Measurements from ENCODE around the gene CEP20. TPM values are rescaled to one million over a fixed set of nuclear protein-coding genes. Genes with fewer than 3 reads are reported as not detected.
A peak's percentile ranks its signal among the peaks of the same experiment; 100 is the strongest.

Gene CEP20
- total RNA-seq, 3 donors from 2014 or later, result 41.6 to 50.2 (median 44.6) TPM

DNA sequence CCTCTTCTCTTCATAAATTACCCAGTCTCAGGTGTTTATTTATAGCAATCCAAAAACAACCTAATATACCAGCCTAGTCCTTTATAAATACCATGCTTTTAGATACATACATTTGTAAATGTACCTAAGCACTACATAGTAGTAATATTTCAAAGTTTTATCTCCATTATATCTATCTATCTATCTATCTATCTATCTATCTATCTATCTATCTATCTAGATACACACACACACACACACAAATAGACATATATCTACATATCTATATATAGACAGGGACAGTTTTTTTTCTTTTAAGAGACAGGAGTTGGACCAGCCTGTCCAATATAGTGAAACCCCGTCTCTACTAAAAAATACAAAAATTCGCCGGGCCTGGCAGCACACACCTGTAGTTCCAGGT, 5.8 kb downstream of the CEP20 start:
- ATAC-seq (no peak), DNase-seq (no peak)
- Mint-ChIP-seq H3K36me3 (ENCODE audit: insufficient read depth) (peaks cover 25% of the 10 kb centered on the region), H3K27me3 (ENCODE audit: low read depth) (no peaks in the 10 kb centered on the region), H3K9me3 (no peaks in the 10 kb centered on the region), H3K4me3 (no peak overlapping the region), H3K4me1 (ENCODE audit: low read depth) (peaks cover 28% of the 10 kb centered on the region)

DNA sequence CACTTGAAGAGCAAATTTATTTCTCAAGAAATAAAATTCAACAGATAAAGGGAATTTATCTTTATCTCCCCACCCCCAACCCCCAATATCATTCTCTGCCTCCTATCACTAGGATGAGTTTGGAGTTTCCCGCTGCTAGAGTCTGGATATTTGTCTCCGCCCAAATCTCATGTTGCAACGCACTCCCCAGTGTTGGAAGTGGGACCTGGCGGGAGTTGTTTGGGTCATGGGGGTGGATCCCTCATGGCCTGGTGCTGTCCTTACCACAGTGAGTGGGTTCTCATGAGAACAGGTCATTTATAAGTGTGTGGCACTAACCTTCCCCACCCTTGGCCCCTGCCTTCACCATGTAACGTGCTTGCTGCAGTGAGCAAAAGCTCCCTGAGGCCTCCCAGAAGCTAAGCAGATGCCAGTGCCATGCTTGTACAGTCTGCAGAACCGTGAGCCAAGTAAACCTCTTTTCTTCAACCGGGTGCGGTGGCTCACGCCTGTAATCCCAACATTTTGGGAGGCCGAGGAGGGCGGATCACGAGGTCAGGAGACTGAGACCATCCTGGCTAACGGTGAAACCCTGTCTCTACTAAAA, 6.5 kb downstream of the CEP20 start:
- Mint-ChIP-seq H3K36me3 (ENCODE audit: insufficient read depth) (peaks cover 28% of the 10 kb centered on the region), H3K27me3 (ENCODE audit: low read depth) (no peaks in the 10 kb centered on the region), H3K9me3 (no peaks in the 10 kb centered on the region), H3K4me1 (ENCODE audit: low read depth) (peaks cover 23% of the 10 kb centered on the region), H3K4me3 (no peak overlapping the region)
- DNase-seq (no peak), ATAC-seq (no peak)

DNA sequence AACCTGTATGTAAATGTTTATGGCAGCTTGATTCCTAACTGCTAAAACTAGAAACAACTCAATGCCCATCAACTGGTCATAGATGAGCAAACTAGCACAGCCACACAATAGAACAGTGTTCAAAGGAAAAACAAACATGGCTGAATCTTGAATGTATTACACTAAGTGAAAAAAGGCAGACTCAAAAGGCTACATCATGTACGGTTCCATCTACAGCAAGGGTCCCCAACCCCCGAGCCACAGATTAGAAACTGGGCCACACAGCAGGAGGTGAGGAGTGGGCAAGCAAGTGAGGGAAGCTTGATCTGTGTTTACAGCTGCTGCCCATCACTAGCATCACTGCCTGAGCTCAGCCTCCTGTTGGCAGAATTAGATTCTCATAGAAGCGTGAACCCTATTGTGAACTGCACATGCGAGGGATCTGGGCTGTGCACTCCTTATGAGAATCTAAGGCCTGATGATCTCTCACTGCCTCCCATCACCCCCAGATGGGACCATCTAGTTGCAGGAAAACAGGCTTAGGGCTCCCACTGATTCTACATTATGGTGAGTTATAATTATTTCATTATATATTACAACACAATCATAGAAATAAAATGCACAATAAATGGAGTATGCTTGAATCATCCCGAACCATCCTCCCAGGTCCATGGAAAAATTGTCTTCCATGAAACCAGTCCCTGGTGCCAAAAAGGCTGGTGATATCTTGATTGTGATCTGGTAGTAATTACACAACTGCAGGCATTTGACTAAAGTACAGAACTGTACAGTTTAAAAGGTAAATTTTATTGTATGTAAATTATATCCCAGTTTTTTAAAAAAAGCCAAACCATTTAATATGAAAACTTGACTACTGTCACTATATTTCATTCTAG, 7.7 kb downstream of the CEP20 start:
- DNase-seq, result no peak
- Mint-ChIP-seq H3K4me1 (ENCODE audit: low read depth) (peaks cover 13% of the 10 kb centered on the region), H3K9me3 (no peaks in the 10 kb centered on the region), H3K4me3 (no peak overlapping the region), H3K27me3 (ENCODE audit: low read depth) (no peaks in the 10 kb centered on the region), H3K36me3 (ENCODE audit: insufficient read depth) (peaks cover 28% of the 10 kb centered on the region)
- no peak for ATAC-seq

DNA sequence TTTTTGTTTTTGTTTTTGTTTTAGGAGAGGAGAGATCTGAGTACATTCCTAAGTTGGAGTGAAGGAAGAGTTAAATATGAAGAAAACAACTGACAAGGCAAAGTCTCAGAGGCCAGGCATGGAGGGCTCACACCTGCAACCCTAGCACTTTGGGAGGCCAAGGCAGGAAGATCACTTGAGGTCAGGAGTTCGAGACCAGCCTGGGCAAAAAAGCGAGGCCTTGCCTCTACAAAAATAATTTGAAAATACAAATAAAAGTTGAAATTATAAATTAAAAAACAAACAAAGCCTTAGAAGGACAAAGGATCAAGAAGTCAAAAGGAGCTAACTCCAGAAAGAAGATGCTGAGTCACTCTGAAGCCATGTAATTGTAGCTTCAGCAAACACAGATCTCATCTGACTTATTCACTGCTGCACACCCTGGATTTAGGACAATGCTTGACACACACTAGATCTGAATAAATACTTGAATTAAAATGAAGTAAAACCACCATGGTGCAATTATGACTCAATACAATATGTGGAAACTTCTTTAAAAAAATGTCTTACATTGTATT, 9.1 kb downstream of the CEP20 start:
- Mint-ChIP-seq H3K36me3 (ENCODE audit: insufficient read depth) (peaks cover 32% of the 10 kb centered on the region), H3K4me1 (ENCODE audit: low read depth) (peaks cover 9% of the 10 kb centered on the region), H3K27me3 (ENCODE audit: low read depth) (no peaks in the 10 kb centered on the region), H3K9me3 (no peaks in the 10 kb centered on the region), H3K4me3 (no peak overlapping the region)
- DNase-seq, result no peak
- ATAC-seq, result peak in 1 of 2 donors; percentile 27

DNA sequence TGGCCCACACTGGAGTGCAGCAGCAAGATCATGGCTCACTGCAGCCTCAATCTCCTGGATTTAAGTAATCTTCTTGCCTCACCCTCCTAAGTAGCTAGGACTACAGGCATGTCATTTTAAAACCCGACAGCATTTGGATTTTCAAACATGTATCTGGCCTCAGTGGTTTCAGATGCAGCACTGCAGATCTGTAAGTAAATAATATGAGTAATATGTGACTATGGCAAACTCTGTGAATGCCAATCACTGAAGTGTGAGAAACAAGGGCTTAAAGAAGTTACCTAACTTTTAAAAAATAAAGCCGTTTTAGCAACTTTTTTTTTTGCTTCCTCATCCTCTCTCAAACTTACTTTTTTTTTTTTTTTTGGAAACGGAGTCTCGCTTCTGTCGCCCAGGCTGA, 11.9 kb downstream of the CEP20 start:
- no peaks in the 10 kb centered on the region for H3K27me3 Mint-ChIP-seq (ENCODE audit: low read depth)
- H3K4me3 Mint-ChIP-seq, result no peak overlapping the region
- H3K36me3 Mint-ChIP-seq (ENCODE audit: insufficient read depth), result peaks cover 28% of the 10 kb centered on the region
- H3K9me3 Mint-ChIP-seq, result no peaks in the 10 kb centered on the region
- peaks cover 7% of the 10 kb centered on the region for H3K4me1 Mint-ChIP-seq (ENCODE audit: low read depth)
- DNase-seq, result no peak
- ATAC-seq, result no peak

DNA sequence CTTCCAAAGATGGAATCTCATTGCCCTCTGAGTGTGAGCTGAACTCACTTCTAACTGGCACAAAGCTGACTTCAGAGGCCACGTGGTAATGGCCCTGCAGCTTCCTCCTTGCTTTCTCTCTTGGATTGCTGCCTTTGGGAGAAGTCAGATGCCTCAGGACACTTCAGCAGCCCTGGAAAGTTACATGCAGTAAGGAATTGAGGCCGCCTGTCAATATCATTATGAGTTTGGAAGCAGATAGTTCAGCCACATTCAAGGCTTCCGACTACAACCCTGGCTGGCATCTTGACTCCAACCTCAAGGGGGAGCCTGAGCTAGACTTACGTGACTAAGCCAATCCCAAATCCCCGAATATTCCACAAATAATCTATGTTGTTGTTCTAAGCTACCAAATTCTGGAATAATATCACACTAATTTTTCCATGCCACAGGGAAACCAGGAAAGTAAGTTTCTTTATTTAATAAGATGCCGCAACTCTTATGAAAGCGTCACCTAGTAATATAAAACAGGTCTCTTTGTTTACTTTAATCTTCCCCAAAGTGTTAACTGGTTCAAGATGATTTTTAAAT, 13.6 kb downstream of the CEP20 start:
- H3K4me3 Mint-ChIP-seq, result no peak overlapping the region
- H3K36me3 Mint-ChIP-seq (ENCODE audit: insufficient read depth), result peaks cover 25% of the 10 kb centered on the region
- no peaks in the 10 kb centered on the region for H3K27me3 Mint-ChIP-seq (ENCODE audit: low read depth)
- H3K9me3 Mint-ChIP-seq, result no peaks in the 10 kb centered on the region
- peaks cover 7% of the 10 kb centered on the region for H3K4me1 Mint-ChIP-seq (ENCODE audit: low read depth)
- no peak for DNase-seq
- no peak for ATAC-seq

DNA sequence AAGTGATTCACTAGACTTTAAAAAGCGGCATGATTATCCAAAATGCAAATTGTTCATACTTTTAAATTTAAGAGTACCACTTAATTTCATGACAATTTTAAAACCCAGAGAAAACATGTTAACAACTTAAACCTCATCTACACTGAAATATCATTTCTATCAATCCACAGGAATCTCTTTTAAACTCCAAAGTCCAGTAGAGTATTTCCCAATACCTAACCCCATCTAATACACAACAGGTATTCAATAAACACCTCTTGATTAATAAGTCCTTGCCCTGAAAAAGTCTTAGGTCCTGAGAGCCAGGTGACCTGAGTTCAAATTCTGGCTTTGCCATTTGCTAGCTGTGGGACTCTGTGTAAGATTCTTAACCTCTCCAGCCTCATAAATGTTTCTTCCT, 14.7 kb downstream of the CEP20 start:
- H3K4me1 Mint-ChIP-seq (ENCODE audit: low read depth), result no peaks in the 10 kb centered on the region
- DNase-seq (no peak), ATAC-seq (no peak)
- H3K9me3 Mint-ChIP-seq, result no peaks in the 10 kb centered on the region
- H3K4me3 Mint-ChIP-seq, result no peak overlapping the region
- peaks cover 21% of the 10 kb centered on the region for H3K36me3 Mint-ChIP-seq (ENCODE audit: insufficient read depth)
- H3K27me3 Mint-ChIP-seq (ENCODE audit: low read depth), result no peaks in the 10 kb centered on the region

DNA sequence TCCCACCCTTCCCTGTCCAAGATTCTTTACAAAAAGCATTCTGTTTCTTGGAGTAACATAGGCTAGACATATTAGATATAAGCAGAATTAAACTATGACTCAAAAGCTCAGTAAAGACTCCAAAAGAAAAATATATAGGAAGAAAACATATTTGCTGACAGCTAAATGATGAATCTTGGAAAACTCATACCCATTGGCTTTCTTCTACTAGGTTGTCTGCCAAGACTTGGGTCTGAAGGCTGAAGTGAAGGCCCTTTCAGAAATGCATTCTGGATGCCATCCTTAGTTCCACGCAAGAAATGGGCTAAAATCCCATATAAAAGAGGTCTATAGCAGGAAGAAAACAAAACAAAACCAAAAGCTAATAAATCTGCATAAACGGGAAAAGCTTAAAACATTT, 15.1 kb downstream of the CEP20 start:
- H3K27me3 Mint-ChIP-seq (ENCODE audit: low read depth), result no peaks in the 10 kb centered on the region
- DNase-seq (no peak), ATAC-seq (no peak)
- H3K36me3 Mint-ChIP-seq (ENCODE audit: insufficient read depth), result peaks cover 20% of the 10 kb centered on the region
- no peaks in the 10 kb centered on the region for H3K4me1 Mint-ChIP-seq (ENCODE audit: low read depth)
- no peak overlapping the region for H3K4me3 Mint-ChIP-seq
- no peaks in the 10 kb centered on the region for H3K9me3 Mint-ChIP-seq

DNA sequence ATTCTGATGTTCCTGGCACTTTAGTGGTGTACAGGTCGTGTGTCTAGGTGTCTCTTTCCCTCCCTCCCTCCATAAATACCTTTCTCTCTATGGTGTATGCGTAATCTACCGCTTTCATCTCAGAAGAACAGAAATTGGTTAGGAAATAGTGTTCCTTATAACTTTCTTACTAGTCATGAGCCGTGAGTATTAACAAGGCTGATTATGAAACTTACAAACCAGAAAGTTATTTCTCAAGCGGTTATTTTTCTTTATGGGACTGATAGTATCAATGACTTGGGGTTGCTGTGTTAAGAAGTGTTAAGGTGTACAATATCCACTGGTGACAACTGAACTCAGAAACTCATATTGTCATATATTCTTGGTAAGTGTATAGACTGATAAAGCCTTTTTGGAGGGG, 18.4 kb downstream of the CEP20 start:
- DNase-seq, result no peak
- no peak for ATAC-seq
- H3K4me1 Mint-ChIP-seq (ENCODE audit: low read depth), result no peaks in the 10 kb centered on the region
- peaks cover 23% of the 10 kb centered on the region for H3K36me3 Mint-ChIP-seq (ENCODE audit: insufficient read depth)
- H3K9me3 Mint-ChIP-seq, result no peaks in the 10 kb centered on the region
- no peak overlapping the region for H3K4me3 Mint-ChIP-seq
- H3K27me3 Mint-ChIP-seq (ENCODE audit: low read depth), result no peaks in the 10 kb centered on the region

DNA sequence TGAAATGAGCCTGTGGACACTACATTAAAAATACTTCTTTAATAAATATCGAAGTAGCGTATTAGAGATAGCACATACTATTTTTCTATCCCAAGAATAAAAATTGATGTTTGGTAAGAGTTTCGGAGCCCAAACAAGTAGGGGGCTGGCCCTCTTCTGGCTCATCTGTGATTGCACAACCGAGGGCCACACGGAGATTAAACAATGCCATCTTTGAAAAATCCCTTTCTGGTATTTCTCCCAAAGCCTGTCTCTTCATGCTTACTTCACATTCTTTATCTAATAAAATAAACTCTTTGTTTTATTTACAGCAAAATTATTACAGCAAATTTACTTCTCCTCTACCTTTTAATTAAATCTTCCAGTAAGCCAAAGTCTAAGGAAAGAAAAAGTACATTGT, 22.0 kb downstream of the CEP20 start:
- Mint-ChIP-seq H3K36me3 (ENCODE audit: insufficient read depth) (peaks cover 16% of the 10 kb centered on the region), H3K27me3 (ENCODE audit: low read depth) (no peaks in the 10 kb centered on the region), H3K4me1 (ENCODE audit: low read depth) (no peaks in the 10 kb centered on the region), H3K9me3 (no peaks in the 10 kb centered on the region), H3K4me3 (no peak overlapping the region)
- DNase-seq, result no peak
- ATAC-seq, result no peak

DNA sequence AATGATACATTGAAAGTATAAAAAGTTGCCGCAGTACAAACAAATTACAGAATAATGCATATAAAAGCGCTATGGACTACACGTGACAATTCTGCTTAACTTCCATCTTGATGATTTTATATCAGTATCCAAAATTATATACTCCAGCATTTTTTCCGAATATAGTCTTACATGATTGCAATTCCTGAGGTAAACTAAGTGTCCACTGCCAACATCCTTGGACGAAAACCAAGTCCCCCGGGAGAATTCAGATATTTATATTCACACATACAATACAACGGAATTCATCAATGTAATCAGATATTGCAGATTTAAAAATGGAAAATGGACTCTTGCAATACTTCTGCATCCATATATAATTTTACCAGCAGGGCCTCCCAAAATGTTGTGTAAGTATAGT, 22.7 kb downstream of the CEP20 start:
- H3K36me3 Mint-ChIP-seq (ENCODE audit: insufficient read depth), result peaks cover 16% of the 10 kb centered on the region
- DNase-seq (no peak), ATAC-seq (no peak)
- no peaks in the 10 kb centered on the region for H3K27me3 Mint-ChIP-seq (ENCODE audit: low read depth)
- no peak overlapping the region for H3K4me3 Mint-ChIP-seq
- no peaks in the 10 kb centered on the region for H3K9me3 Mint-ChIP-seq
- H3K4me1 Mint-ChIP-seq (ENCODE audit: low read depth), result no peaks in the 10 kb centered on the region

DNA sequence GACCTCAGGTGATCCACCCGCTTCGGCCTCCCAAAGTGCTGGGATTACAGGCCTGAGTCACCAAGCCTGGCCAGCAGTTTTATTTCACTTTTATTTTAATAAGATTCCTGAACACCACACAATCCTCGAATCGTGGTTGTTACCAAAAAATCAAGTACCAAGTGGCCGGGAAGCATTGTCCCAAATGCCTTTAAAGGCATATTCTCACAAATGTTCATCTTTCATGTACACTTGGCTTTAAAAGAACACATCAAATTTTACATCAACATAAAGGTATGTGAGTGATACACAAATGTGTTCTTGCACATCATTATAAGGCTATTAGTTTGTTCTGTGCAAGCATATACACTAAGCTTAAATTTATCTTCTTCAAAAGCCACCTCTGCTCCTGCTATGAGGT, 23.5 kb downstream of the CEP20 start:
- Mint-ChIP-seq H3K27me3 (ENCODE audit: low read depth) (no peaks in the 10 kb centered on the region), H3K4me3 (no peak overlapping the region), H3K9me3 (no peaks in the 10 kb centered on the region), H3K36me3 (ENCODE audit: insufficient read depth) (peaks cover 16% of the 10 kb centered on the region), H3K4me1 (ENCODE audit: low read depth) (no peaks in the 10 kb centered on the region)
- ATAC-seq, result no peak
- no peak for DNase-seq

DNA sequence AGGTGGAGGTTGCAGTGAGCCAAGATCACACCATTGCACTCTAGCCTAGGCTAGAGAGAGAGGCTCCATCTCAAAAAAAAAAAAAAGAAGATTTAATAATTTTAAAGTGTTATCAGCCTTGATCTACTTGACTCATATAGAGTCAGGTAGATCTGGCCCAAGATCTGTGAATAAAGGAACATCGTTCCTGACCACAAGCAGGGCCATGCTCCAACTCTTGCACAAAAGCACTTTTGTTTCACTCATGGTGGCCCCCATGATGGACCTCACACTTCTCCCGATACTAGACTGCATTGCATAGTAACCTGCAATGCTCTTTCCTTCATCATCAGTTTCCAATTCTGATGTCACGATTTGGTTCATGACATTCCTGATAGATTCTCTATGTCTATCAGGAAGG, 26.4 kb downstream of the CEP20 start:
- no peaks in the 10 kb centered on the region for H3K9me3 Mint-ChIP-seq
- peaks cover 17% of the 10 kb centered on the region for H3K27me3 Mint-ChIP-seq (ENCODE audit: low read depth)
- peaks cover 12% of the 10 kb centered on the region for H3K36me3 Mint-ChIP-seq (ENCODE audit: insufficient read depth)
- H3K4me3 Mint-ChIP-seq, result no peak overlapping the region
- DNase-seq (no peak), ATAC-seq (no peak)
- H3K4me1 Mint-ChIP-seq (ENCODE audit: low read depth), result peaks cover 8% of the 10 kb centered on the region

DNA sequence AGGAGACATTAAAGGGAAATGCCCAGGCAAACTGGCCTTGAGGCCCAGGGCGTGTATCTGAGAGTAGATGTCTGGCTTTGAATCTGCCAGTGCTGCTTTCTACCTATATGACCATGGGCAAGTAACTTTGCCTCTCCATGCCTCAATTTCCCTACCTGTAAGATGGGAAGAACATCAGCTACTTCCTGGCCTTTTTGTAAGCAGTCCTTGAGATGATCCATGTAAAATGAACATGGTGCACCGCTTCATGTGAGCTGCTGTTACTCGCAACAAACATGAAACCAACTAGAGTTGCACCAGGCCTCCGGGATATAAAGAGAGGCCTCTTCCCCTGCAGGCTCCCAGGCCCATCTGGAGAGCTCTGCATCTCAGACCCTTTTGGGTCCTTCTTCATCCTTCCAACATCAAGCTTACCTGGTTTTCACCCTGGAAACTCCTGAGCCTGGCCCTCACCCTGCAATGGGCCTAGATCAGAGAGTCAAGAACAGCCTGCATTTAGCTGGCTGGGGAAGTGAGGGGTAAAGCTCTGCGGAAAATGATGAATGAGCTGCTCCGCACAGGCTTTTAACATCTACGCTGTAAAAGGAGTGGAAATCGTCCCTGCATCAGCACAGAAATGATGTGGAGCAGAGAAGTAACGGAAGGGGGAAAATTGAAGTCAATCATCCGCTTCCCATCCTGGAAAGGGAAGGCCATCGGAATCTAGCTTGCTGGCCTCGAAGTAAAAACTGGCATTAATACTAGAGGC, 29.3 kb downstream of the CEP20 start:
- no peak for DNase-seq
- no peak overlapping the region for H3K4me3 Mint-ChIP-seq
- H3K9me3 Mint-ChIP-seq, result no peaks in the 10 kb centered on the region
- H3K4me1 Mint-ChIP-seq (ENCODE audit: low read depth), result peaks cover 12% of the 10 kb centered on the region
- H3K36me3 Mint-ChIP-seq (ENCODE audit: insufficient read depth), result no peaks in the 10 kb centered on the region
- no peak for ATAC-seq
- H3K27me3 Mint-ChIP-seq (ENCODE audit: low read depth), result peaks cover 40% of the 10 kb centered on the region

All from activated T-cell treated with anti-CD3 and anti-CD28 coated beads, Interleukin-2, amount 50 U/mL, for 4 hours (primary cell).